K562 (cell line): ENCODE results near the gene ZDHHC11B. TPM values are rescaled to one million over a fixed set of nuclear protein-coding genes. Genes with fewer than 3 reads are reported as not detected.

Experiments used
- BRF1 ChIP-seq: IDR thresholded peaks from 3 replicates; pipeline ENCODE4 v1.6.1; 2011; ENCODE audit warnings: borderline replicate concordance, mild to moderate bottlenecking; ENCODE audit not compliant: insufficient read length; ENCODE audit errors: extremely low read depth
- CBX8 ChIP-seq: fragments of 200-600 bp; sonication (generic); IDR thresholded peaks from 2 replicates; pipeline ENCODE4 v1.6.1; 2012; ENCODE audit warnings: borderline replicate concordance, mixed run types, low read depth, mild to moderate bottlenecking, moderate library complexity, mixed read lengths, low read length, control low read depth, inconsistent platforms; ENCODE audit not compliant: poor library complexity, severe bottlenecking; ENCODE audit errors: extremely low read depth
- CCNT2 ChIP-seq: IDR thresholded peaks from 2 replicates; pipeline ENCODE4 v1.6.1; 2011; ENCODE audit warnings: borderline replicate concordance, low read depth, mild to moderate bottlenecking, moderate library complexity, mixed read lengths, low read length; ENCODE audit not compliant: insufficient read length; ENCODE audit errors: extremely low read depth
- EGR1 ChIP-seq: fragments of 450-650 bp; conservative IDR thresholded peaks from 2 replicates; pipeline ENCODE4 v1.6.1; 2017; ENCODE audit warnings: mild to moderate bottlenecking
- FIP1L1 ChIP-seq: fragments of 200-400 bp; formaldehyde crosslinking; IDR thresholded peaks from 2 replicates; pipeline ENCODE4 v1.6.1; 2018; ENCODE audit warnings: mild to moderate bottlenecking, low read depth, low read length; ENCODE audit not compliant: poor library complexity, severe bottlenecking
- FOSL1 ChIP-seq: fragments of 200-800 bp; sonication (Bioruptor generic); conservative IDR thresholded peaks from 2 replicates; pipeline ENCODE4 v1.6.1; 2016; ENCODE audit warnings: missing genetic modification characterization, missing compliant biosample characterization
- GTF2E2 ChIP-seq: fragments of 200-800 bp; sonication (Bioruptor generic); IDR thresholded peaks from 2 replicates; pipeline ENCODE4 v1.6.1; 2016; ENCODE audit warnings: missing genetic modification characterization, missing compliant biosample characterization
- HNRNPL ChIP-seq: fragments of 200-400 bp; formaldehyde crosslinking; IDR thresholded peaks from 2 replicates; pipeline ENCODE4 v1.6.1; 2017; ENCODE audit warnings: low read depth, mild to moderate bottlenecking, low read length
- ILF3 ChIP-seq: fragments of 450-650 bp; IDR thresholded peaks from 2 replicates; pipeline ENCODE4 v1.6.1; 2018; ENCODE audit warnings: antibody characterized with exemption, mild to moderate bottlenecking, moderate library complexity, borderline replicate concordance
- KLF16 ChIP-seq: IDR thresholded peaks from 2 replicates; pipeline ENCODE4 v1.6.1; 2016; ENCODE audit warnings: antibody characterized with exemption
- MAFK ChIP-seq: IDR thresholded peaks from 2 replicates; pipeline ENCODE4 v1.6.1; 2011; ENCODE audit warnings: low read length, improper control_type of control experiment
- MEF2A ChIP-seq: IDR thresholded peaks from 2 replicates; pipeline ENCODE4 v1.6.1; 2011; ENCODE audit warnings: low read depth, mild to moderate bottlenecking, low read length, moderate library complexity; ENCODE audit not compliant: control insufficient read depth
- NCOA1 ChIP-seq: fragments of 450-650 bp; IDR thresholded peaks from 2 replicates; pipeline ENCODE4 v1.6.1; 2016; ENCODE audit warnings: low read depth
- NR2C2 ChIP-seq, 2 experiments: fragments of 200-800 bp in 1 of 2; sonication (Bioruptor generic) in 1 of 2; sonication (generic) in 1 of 2; formaldehyde crosslinking in 1 of 2; IDR thresholded peaks; 2 replicates each; pipeline versions ENCODE4 v1.6.1 to v1.8.0; 2016 to 2022; ENCODE audit warnings: mild to moderate bottlenecking in 1 of 2, missing compliant biosample characterization in 1 of 2, missing genetic modification characterization in 1 of 2, missing genetic modification reagents in 1 of 2
- PRMT5 ChIP-seq: sonication (generic); formaldehyde crosslinking; IDR thresholded peaks from 2 replicates; pipeline ENCODE4 v1.5.0; 2020; ENCODE audit warnings: missing genetic modification reagents
- RHOXF2B ChIP-seq: fragments of 250-450 bp; sonication (Bioruptor Pico); conservative IDR thresholded peaks from 2 replicates; pipeline ENCODE4 v1.5.1; 2021
- RNF2 ChIP-seq: sonication (generic); IDR thresholded peaks from 2 replicates; pipeline ENCODE4 v1.6.1; 2016
- TAL1 ChIP-seq: fragments of 450-650 bp; IDR thresholded peaks from 2 replicates; pipeline ENCODE4 v1.6.1; 2016; ENCODE audit warnings: mild to moderate bottlenecking
- ZNF224 ChIP-seq: sonication (generic); formaldehyde crosslinking; IDR thresholded peaks from 2 replicates; pipeline ENCODE4 v1.8.0; 2022; ENCODE audit warnings: mild to moderate bottlenecking, missing genetic modification reagents
- ZNF239 ChIP-seq: fragments of 250-450 bp; sonication (Bioruptor Pico); IDR thresholded peaks from 2 replicates; pipeline ENCODE4 v1.4.0; 2020; ENCODE audit warnings: mild to moderate bottlenecking
- polyA plus RNA-seq, 8 experiments: library from polyadenylated mRNA; depleted of rRNA in 4 of 8; stranded (reverse) in 5 of 8; unstranded in 3 of 8; fragments of >200 nt; fragmentation: Nextera tagmentation in 2 of 8; fragmentation: Illumina TruSeq in 1 of 8; extraction: Ambion mirVana in 2 of 8; extraction: Trizol in 1 of 8; gene quantifications; 2 replicates each; pipeline versions ENCODE4 v1.2.1 to v1.2.3, GENCODE V29; 2011 to 2014; ENCODE audit warnings: inconsistent platforms in 1 of 8, missing spikeins in 1 of 8
- total RNA-seq, 7 experiments: library from RNA; depleted of rRNA in 6 of 7; stranded (reverse); fragments of >200 nt in 6 of 7; fragmentation: Illumina TruSeq in 2 of 7; extraction: Trizol in 2 of 7; gene quantifications; 2 replicates each; pipeline versions ENCODE4 v1.2.1 to v1.2.3, GENCODE V29; 2011 to 2021; ENCODE audit warnings: low replicate concordance in 1 of 7
- TF ChIP-seq, protein P1 (sequence below): conservative IDR thresholded peaks from 2 replicates; pipeline ENCODE4 v1.6.1; 2011; ENCODE audit warnings: low read depth, mild to moderate bottlenecking, low read length; ENCODE audit not compliant: control insufficient read depth
- TF ChIP-seq, protein P2 (sequence below): sonication (generic); formaldehyde crosslinking; IDR thresholded peaks from 2 replicates; pipeline ENCODE4 v1.8.0; 2022; ENCODE audit warnings: missing genetic modification reagents, mild to moderate bottlenecking, borderline replicate concordance
- TF ChIP-seq, protein P3 (sequence below): fragments of 450-650 bp; IDR thresholded peaks from 2 replicates; pipeline ENCODE4 v1.6.1; 2016; ENCODE audit warnings: antibody characterized with exemption

Gene ZDHHC11B
- total and polyA plus RNA-seq, 9 of the 15 experiments (the other 6 are each of a cell fraction or from before 2014, with no cell fraction given), result 0.03 to 0.23 (median 0.15) TPM; not detected in 3

DNA sequence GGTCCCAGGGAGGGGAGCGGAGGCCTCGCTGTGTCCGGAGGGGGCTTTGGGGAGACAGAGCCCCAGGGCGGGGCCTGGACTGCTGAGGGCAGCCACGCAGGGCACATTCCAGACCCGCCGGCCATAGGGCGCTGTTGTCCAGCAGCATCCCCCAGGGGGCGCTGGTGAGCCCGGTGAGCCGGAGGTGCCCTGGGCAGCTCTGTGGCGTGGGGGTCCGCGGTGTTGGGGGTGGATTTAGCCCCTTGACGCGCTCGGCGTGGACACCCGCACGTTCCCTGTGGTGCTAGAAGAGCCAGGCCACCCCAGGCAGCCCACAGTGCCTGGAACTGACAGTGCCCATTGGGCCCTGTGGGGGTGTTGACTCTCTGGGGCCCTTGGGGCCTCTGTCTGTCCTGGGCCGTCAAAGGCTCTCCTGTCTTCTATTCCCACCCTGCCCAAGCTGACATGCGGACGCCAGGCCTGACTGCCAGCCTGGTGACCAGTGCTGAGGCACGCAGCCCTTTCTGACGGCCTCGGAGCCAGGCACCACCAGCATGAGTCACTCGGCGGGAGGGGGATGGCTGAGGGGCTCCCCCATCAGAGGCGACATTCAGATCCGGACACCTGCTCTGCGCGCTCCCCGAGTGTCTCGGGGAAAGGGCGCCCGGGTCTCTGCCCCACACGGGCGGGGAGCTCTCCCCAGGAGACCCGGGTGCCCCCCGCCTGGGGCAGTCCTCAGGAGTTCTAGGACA is 115.3 kb downstream of the ZDHHC11B start (continued):
- TF ChIP-seq TAL1 (no peak), FIP1L1 (peak; percentile 59), EGR1 (0 out of 2 replicates have a peak, but pooled peaks have one; percentile 31), MAFK (no peak), CCNT2 (peak; percentile 31), HNRNPL (peak; percentile 76), KLF16 (peak; percentile 46; the same call in 1 of the 2 replicates), ZNF239 (CRISPR knock-in tag) (no peak), MEF2A (no peak), CBX8 (no peak), ILF3 (no peak), ZNF224 (no peak), PRMT5 (CRISPR knock-in tag) (no peak), NCOA1 (no peak), RNF2 (no peak), RHOXF2B (CRISPR knock-in tag) (no peak), FOSL1 (peak; percentile 35; the same call in 1 of the 2 replicates), NR2C2 (CRISPR knock-in tag; IDR thresholded peaks at IDR 0.05) (no peak), NR2C2 (tag; IDR thresholded peaks at IDR 0.05) (no peak), BRF1 (no peak), GTF2E2 (tag) (no peak)
- TF ChIP-seq, protein P1, sequence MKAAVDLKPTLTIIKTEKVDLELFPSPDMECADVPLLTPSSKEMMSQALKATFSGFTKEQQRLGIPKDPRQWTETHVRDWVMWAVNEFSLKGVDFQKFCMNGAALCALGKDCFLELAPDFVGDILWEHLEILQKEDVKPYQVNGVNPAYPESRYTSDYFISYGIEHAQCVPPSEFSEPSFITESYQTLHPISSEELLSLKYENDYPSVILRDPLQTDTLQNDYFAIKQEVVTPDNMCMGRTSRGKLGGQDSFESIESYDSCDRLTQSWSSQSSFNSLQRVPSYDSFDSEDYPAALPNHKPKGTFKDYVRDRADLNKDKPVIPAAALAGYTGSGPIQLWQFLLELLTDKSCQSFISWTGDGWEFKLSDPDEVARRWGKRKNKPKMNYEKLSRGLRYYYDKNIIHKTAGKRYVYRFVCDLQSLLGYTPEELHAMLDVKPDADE, result 0 out of 2 replicates have a peak, but pooled peaks have one; percentile 42
- TF ChIP-seq, protein P2, sequence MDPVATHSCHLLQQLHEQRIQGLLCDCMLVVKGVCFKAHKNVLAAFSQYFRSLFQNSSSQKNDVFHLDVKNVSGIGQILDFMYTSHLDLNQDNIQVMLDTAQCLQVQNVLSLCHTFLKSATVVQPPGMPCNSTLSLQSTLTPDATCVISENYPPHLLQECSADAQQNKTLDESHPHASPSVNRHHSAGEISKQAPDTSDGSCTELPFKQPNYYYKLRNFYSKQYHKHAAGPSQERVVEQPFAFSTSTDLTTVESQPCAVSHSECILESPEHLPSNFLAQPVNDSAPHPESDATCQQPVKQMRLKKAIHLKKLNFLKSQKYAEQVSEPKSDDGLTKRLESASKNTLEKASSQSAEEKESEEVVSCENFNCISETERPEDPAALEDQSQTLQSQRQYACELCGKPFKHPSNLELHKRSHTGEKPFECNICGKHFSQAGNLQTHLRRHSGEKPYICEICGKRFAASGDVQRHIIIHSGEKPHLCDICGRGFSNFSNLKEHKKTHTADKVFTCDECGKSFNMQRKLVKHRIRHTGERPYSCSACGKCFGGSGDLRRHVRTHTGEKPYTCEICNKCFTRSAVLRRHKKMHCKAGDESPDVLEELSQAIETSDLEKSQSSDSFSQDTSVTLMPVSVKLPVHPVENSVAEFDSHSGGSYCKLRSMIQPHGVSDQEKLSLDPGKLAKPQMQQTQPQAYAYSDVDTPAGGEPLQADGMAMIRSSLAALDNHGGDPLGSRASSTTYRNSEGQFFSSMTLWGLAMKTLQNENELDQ (CRISPR knock-in tag), result no peak
- TF ChIP-seq, protein P3, sequence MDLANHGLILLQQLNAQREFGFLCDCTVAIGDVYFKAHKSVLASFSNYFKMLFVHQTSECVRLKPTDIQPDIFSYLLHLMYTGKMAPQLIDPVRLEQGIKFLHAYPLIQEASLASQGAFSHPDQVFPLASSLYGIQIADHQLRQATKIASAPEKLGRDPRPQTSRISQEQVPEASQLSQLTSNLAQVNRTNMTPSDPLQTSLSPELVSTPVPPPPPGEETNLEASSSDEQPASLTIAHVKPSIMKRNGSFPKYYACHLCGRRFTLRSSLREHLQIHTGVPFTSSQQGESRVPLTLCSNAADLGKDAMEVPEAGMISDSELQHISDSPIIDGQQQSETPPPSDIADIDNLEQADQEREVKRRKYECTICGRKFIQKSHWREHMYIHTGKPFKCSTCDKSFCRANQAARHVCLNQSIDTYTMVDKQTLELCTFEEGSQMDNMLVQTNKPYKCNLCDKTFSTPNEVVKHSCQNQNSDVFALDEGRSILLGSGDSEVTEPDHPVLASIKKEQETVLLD, result no peak
